GF-D8 (cell line): Measurements from ENCODE around the gene SYCP2.

ENCODE experiments used
- DNase-seq: peaks from one replicate; lab custom pipeline; 2025; lab: John Stamatoyannopoulos, UW

SYCP2 gene

DNA sequence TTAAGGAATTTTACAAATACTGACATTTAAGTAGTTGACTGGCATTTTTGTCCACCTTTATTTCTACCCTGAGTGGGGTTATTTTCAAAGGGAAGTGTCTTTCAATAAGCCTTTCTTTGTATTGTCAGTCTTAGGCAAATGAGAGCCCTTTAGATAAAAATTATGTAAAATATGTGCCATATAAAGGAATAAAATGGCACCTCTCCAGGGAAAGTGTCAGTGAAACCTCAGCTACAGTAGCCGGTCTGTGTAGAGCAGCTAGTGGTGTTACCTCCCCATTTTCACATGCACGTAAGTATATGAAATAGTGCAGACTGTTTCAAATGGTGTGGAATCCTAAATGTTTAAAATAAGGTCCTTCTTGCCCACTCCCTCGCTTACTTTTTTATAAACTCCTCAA, 11.7 kb upstream of the SYCP2 start:
- DNase-seq = no peak

- no peak for DNase-seq
Observed at GRCh38 chr20:59944726-59945125, 11.3 kb upstream of the SYCP2 start.

DNA sequence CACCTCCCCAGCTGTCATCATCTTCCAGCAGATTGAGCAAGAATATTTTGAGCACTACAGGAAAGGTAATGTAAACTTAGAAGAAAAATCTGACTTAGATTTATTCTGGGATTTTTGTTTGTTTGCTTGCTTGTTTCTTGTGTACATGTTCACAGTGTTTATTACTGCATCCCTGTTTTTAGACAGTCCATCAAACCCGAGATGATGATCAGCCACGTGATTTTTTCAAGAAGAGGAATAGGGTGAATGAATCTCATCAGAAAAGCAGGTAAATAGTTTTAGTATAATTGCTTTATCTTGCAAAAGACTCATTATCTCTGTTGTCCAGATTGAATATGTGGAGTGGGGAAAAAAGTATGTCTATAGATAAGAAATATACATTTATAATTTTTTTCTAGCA, 8.8 kb upstream of the SYCP2 start:
- DNase-seq = no peak

DNA sequence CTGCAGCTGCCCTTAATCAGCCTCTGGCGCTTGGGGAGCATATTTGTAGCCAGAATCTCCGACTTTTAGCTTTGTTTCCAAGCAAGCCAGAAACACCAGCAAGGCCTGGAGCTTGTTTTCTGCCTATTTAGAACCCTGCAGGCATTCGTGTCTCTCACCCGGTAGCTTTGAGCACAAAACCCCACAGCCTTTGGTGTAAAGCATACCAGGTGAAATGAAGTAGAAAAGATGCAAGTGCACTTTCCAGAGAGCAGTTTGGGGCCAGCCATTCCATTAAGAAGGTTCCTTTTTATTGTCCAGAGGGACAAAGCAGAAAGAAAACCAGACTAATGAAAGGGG, 7.5 kb upstream of the SYCP2 start:
- no peak for DNase-seq

- peak; percentile 90 for DNase-seq
Observed at GRCh38 chr20:59940129-59940955, 6.9 kb upstream of the SYCP2 start, which contains the start of the genes FAM217B and PPP1R3D. Gene FAM217B (plus strand): TSS chr20:59940389. CDS start chr20:59943944, 3,555 bp downstream. Gene PPP1R3D (minus strand): TSS chr20:59940305. CDS start chr20:59939931, 374 bp downstream.

- DNase-seq = no peak
Observed at GRCh38 chr20:59939879-59940128, 6.4 kb upstream of the SYCP2 start.

- DNase-seq = no peak
Observed at GRCh38 chr20:59939052-59939878, 5.8 kb upstream of the SYCP2 start.

DNA sequence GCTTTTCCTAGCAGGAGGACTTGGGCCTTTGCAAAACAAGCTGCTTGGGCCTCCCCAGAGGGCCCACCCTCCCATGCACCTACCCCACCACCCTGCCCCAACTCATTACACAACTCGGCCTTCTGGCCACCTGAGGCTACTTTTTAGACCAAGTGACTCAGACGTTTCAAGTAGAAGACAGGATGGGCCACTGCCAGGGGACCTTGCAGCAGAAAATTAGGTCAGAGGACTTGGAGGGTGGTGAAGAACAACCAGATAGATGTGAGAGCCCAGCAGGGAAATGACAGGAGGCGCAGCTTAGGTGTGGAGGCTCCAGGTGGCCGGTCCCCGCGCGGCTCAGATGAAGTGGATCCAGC, 5.2 kb upstream of the SYCP2 start:
- no peak for DNase-seq

GRCh38 chr20:59938221-59938620, 4.8 kb upstream of the SYCP2 start:
- no peak for DNase-seq

GRCh38 chr20:59937150-59937549, 3.7 kb upstream of the SYCP2 start:
- DNase-seq = no peak

- DNase-seq = no peak
Observed at GRCh38 chr20:59936409-59936808, 3.0 kb upstream of the SYCP2 start.

DNA sequence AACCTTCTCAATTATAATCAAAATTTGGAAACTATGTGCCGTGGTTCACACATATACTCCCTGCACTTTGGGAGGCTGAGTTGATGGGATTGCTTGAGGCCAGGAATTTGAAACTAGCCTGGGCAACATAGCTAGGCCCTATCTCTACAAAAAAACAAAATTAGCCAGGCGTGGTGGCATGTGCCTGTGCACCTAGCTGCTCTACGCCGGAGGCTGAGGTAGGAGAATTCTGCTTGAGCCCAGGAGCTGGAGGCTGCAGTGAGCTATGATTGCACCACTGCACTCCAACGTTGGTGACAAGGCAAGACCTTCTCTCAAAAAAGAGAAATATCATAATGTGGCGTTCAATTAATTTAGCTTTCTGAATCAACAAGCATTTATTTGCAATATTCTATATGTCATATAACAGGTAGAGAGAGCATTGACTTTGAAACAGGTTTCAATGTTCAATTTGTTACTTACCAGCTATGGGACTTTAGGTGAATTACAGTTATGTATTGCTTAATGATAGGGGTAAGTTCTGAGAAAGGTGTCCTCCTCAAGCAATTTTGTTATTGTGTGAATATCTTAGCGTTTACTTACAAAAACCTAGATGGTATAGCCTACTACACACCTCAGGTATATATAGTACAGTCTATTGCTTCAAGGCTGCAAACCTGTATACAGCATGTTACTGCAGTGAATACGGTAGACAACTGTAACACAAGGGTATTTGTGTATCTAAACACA, 2.2 kb upstream of the SYCP2 start:
- DNase-seq = no peak

- peak; percentile 47 for DNase-seq
Observed at GRCh38 chr20:59933849-59934585, 580 bp upstream of the SYCP2 start.

GRCh38 chr20:59932616-59933295, 681 bp downstream of the SYCP2 start:
- no peak for DNase-seq

DNA sequence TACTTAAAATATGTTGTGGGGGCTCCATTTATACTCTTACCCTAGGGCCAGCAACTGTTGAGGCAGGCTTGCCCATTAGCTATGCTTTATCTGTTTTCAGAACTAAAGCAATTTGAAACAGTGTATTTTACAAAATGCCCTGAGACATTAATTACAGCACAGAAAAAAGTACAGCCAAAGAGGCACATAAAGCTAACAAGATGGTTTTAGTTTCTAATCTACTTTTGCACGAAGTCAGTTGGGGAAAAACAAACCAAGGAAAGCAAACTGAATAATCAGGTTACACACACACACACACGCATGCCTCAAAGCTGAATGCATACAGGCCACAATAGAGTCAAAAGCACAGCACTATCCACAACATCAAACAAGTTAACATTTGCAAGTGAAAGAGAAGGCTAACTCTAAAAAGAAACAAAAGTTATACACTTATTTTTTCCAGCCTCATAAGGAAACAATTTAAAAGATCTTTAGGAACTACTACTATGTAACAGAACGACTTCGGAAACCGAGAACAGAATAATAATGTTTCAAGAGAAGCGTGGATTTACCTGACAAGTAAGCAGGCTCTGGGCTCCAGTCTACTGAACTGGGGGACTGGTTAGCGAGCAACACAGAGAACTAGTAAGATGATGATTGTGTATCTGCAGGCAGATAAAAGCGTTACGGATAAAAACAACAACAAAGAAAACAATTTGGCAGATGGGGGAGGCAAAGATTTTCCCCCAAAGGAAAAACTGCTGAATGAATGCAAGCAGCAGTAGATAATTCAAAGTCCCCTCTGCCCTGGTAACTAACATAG, 1.7 kb downstream of the SYCP2 start:
- no peak for DNase-seq

GRCh38 chr20:59925899-59926298, 7.5 kb downstream of the SYCP2 start:
- no peak for DNase-seq

DNA sequence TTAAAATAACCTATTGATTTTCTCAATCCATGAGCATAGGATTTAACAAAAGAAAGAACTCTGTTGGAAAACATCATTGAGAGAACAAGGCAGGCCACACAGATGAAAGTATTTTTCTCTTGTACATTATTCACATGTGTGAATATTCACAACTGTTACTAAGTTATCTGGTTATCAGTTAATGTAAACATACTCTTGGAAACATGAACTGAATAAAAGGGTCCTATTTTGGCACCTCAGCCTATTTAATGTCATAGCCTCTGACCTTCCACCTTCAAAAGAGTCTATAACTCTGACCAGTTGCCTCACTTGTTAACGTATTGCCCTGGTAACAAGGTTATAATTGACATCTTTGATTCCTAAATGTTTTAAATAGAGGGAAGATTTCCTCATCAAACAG, 8.1 kb downstream of the SYCP2 start:
- no peak for DNase-seq

GRCh38 chr20:59923514-59923913, 9.9 kb downstream of the SYCP2 start:
- DNase-seq = no peak

GRCh38 chr20:59920944-59921343, 12.5 kb downstream of the SYCP2 start:
- no peak for DNase-seq

DNA sequence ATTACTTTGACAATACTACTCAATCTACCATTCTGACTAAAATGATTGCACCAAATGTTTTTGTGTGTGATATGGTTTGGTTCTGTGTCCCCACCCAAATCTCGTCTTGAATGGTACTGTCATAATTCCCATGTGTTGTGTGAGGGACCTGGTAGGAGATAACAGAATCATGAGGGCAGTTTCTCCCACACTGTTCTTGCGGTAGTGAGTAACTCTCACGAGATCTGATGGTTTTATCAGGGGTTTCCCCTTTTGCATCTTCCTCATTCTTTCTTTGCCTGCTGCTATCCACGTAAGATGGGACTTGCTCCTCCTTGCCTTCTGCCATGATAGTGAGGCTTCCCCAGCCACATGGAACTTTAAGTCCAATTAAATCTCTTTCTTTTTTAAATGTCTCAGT, 20.8 kb downstream of the SYCP2 start:
- DNase-seq = peak; percentile 16

GRCh38 chr20:59911041-59911440, 22.4 kb downstream of the SYCP2 start:
- no peak for DNase-seq
